ENCODE measurements around the gene PTPRT.
A peak's percentile ranks its signal among the peaks of the same experiment; 100 is the strongest.

The PTPRT gene

GRCh38 chr20:42046371-42047085 is 1143.2 kb downstream of the PTPRT start:
- DNase-seq (ENCODE audit: low spot score), result no peak

GRCh38 chr20:42043921-42044320 is 1145.8 kb downstream of the PTPRT start:
- no peak for DNase-seq (ENCODE audit: low spot score)

- no peak for DNase-seq (ENCODE audit: low spot score)
These were observed 1148.6 kb downstream of the PTPRT start for GRCh38 chr20:42041000-42041565.

- DNase-seq (ENCODE audit: low spot score), result peak; percentile 1
These were observed 1161.9 kb downstream of the PTPRT start for GRCh38 chr20:42027746-42028268.

GRCh38 chr20:42026599-42026998 is 1163.1 kb downstream of the PTPRT start:
- no peak for DNase-seq (ENCODE audit: low spot score)

GRCh38 chr20:42024653-42025052 is 1165.1 kb downstream of the PTPRT start:
- DNase-seq (ENCODE audit: low spot score), result no peak

Measured in cerebellar cortex (tissue), 1 donor.